Activated T-helper 2 cell treated with anti-CD3 and anti-CD28 coated beads, Interferon-gamma antibody, Interleukin-2, Interleukin-4, amounts not matched to agents 10 μg/mL and 5 μg/mL and 100 μg/mL, durations not matched to agents 14 hours and 24 hours and 36 hours (primary cell): ENCODE data around the gene MCTP1. TPM values are rescaled to one million over a fixed set of nuclear protein-coding genes. Genes with fewer than 3 reads are reported as not detected.
"Not testable (repeated sequence)": the region's sequence is repeated elsewhere in the genome, so short reads cannot be mapped to it uniquely, and the experiment has no call there.

Experiments
- DNase-seq: peaks from one replicate; pipeline ENCODE4 v3.0.0; 2021; ENCODE audit warnings: low spot score
- H3K27ac Mint-ChIP-seq: one replicate; pipeline ENCODE4 v1.8.0; 2021; ENCODE audit warnings: mixed read lengths
- H3K27me3 Mint-ChIP-seq: one replicate; pipeline ENCODE4 v1.8.0; 2021; ENCODE audit warnings: low read depth, mixed read lengths
- H3K36me3 Mint-ChIP-seq: one replicate; pipeline ENCODE4 v1.8.0; 2021; ENCODE audit warnings: low read depth, mixed read lengths
- H3K4me1 Mint-ChIP-seq: one replicate; pipeline ENCODE4 v1.8.0; 2021; ENCODE audit warnings: low read depth, mixed read lengths
- H3K4me3 Mint-ChIP-seq: one replicate; pipeline ENCODE4 v1.8.0; 2021; ENCODE audit warnings: low read depth, mild to moderate bottlenecking, moderate library complexity, mixed read lengths
- H3K9me3 Mint-ChIP-seq: one replicate; pipeline ENCODE4 v1.8.0; 2021; ENCODE audit warnings: mixed read lengths
- intact Hi-C: fragments of 100-400 bp; cut with micrococcal nuclease; formaldehyde crosslinking; loops from one replicate; pipeline ENCODE4 v1.15.1; 2023
- total RNA-seq: library from RNA; stranded (reverse); gene quantifications from 2 replicates; pipeline ENCODE4 v1.2.3, GENCODE V29; 2022

The MCTP1 gene
- total RNA-seq, 1 donor from 2014 or later: not detected

GRCh38 chr5:95020345-95020744 lies 264.5 kb downstream of the MCTP1 start:
- H3K4me1 Mint-ChIP-seq: peaks cover 20% of the 10 kb centered on the region
- intact Hi-C loops: loop anchor here (10.0 kb wide), 1 partner anchor 226 kb away; no protein-coding TSS in a partner anchor
- peaks cover 4% of the 10 kb centered on the region for H3K27me3 Mint-ChIP-seq
- no peaks in the 10 kb centered on the region for H3K36me3 Mint-ChIP-seq
- no peak for DNase-seq
- H3K27ac Mint-ChIP-seq: no peak overlapping the region
- no peak overlapping the region for H3K4me3 Mint-ChIP-seq
- no peaks in the 10 kb centered on the region for H3K9me3 Mint-ChIP-seq

DNA sequence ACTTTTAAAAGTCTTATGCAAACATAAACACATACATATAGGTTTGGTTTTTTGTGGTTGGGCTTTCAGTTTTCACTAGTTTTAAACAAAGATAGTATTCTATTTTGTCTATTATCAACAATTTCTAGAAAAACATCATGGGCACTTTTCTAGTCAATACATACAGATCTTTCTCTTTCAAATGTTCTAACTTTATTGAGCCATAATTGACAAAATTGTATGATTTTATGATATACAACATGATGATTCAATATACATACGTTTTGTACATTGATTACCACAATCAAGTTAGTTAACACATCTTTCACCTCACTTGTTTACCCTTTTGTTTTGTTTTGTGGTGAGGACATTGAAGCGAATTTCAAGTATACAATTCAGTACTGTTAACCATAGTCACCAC lies 265.9 kb downstream of the MCTP1 start:
- Mint-ChIP-seq H3K4me1 (peaks cover 19% of the 10 kb centered on the region), H3K27me3 (peaks cover 4% of the 10 kb centered on the region), H3K4me3 (no peak overlapping the region), H3K9me3 (no peaks in the 10 kb centered on the region), H3K36me3 (no peaks in the 10 kb centered on the region), H3K27ac (no peak overlapping the region)
- DNase-seq: no peak
- intact Hi-C loops: no loop called here

DNA sequence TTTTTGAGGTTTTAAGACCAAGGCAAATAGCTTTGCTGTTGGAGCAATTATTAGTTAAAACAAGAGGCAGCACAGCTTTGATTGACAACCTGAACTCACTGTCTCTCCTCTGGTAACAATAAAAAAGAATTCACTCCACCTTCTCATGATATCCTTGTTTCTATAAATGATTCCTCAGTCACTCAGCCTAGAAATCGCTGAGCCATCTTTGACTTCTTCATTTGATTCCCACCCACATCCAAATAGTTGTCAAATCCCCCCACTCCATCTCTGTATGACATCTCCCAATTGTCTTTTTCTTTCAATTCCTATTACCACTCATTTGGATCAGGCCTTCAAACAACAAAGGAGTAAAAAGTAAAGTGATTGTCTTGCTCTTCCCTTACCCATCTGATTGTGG lies 266.4 kb downstream of the MCTP1 start:
- Mint-ChIP-seq H3K4me3 (no peak overlapping the region), H3K9me3 (no peaks in the 10 kb centered on the region), H3K4me1 (peaks cover 17% of the 10 kb centered on the region), H3K27ac (no peak overlapping the region), H3K27me3 (peaks cover 4% of the 10 kb centered on the region), H3K36me3 (no peaks in the 10 kb centered on the region)
- DNase-seq: no peak
- intact Hi-C loops: no loop called here

- Mint-ChIP-seq H3K9me3 (no peaks in the 10 kb centered on the region), H3K4me3 (no peak overlapping the region), H3K36me3 (no peaks in the 10 kb centered on the region), H3K4me1 (no peaks in the 10 kb centered on the region), H3K27ac (no peak overlapping the region), H3K27me3 (no peaks in the 10 kb centered on the region)
- DNase-seq: no peak
- intact Hi-C loops: no loop called here
These were observed 275.1 kb downstream of the MCTP1 start for GRCh38 chr5:95009812-95010211.

DNA sequence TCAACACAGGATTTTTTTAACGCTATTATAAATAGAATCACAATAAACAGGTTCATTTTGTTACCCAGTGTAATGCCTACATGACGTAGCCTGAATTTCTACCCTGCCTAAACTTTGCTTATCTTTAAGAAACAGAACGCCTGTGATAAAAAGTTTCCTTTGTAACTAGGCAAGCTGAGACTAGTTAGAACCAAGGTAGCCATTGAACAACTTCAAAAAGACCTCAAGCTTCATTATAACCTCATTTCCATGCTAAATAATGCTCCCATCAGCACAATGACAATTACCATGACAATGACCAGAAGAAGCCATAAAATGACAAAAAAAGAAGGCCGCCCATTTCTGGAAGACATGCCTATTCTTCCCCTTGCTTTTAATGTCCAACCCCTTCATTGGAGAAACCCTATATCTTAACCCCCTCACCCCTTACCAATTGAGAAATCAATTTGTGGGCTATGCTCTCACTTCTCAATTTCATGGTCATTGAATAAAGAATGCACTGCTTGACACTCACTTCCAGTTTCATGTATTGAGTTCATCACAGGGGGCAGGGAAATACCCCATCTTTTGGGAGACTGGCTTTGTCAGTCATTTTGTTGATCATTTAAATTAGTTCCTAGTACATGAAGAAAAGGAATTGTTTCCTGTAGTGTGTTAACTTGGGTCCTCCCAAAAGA lies 276.8 kb downstream of the MCTP1 start:
- Mint-ChIP-seq H3K9me3 (peaks cover 8% of the 10 kb centered on the region), H3K27ac (no peak overlapping the region), H3K4me3 (no peak overlapping the region), H3K36me3 (no peaks in the 10 kb centered on the region), H3K4me1 (no peaks in the 10 kb centered on the region), H3K27me3 (no peaks in the 10 kb centered on the region)
- intact Hi-C loops: no loop called here
- no peak for DNase-seq

DNA sequence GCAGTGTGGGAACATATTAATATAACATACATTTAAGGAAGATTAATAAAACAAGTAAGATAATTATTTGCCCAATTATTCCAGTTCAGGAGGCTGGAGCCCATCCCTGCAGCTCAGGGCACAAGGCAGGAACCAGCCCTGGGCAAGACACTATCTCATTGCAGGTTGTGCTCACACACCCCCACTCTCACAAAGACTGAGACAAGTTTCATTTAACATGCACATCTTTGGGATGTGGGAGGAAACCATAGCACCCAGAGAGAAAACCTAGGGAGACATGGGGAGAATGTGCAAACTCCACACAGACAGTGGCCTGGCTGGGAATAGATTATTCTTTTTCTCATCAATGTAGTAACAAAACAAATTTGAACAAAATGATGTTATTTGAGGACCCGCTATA lies 279.1 kb downstream of the MCTP1 start:
- DNase-seq: no peak
- Mint-ChIP-seq H3K9me3 (peaks cover 8% of the 10 kb centered on the region), H3K27me3 (no peaks in the 10 kb centered on the region), H3K4me1 (no peaks in the 10 kb centered on the region), H3K36me3 (no peaks in the 10 kb centered on the region), H3K27ac (no peak overlapping the region), H3K4me3 (no peak overlapping the region)
- intact Hi-C loops: no loop called here

DNA sequence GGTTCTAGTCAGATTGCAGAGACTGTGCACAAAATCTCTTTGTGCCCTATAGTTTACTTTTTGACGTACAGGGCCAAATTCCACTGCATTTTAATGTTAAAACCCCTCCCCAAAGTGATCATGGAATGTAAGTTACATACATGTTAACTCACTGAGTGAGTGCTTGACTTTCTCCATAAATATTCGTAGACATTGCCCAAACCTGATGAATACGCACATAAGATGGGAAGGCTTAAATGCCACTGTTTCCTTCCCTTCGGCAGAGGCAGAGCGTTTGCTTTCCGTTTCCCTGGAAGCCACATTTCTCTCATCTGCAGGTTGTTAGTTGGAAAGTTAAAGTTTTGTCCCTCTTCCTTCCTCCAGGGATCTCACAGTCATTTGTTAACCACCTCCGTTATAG lies 286.2 kb downstream of the MCTP1 start:
- no peak for DNase-seq

DNA sequence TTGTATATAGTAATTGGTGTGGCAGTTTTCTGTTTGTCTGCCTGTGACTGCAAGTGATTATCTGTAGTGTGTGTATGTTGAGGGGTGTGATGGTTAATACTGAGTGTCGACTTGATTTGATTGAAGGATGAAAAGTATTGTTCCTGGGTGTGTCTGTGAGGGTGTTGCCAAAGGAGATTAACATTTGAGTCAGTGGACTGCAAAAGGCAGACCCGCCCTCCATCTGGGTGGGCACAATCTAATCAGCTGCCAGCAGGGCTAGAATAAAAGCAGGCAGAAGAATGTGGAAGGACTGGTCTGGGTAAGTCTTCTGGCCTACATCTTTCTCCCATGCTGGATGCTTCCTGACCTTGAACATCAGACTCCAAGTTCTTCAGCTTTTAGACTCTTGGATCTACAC lies 290.4 kb downstream of the MCTP1 start:
- H3K4me3 Mint-ChIP-seq, H3K27me3 Mint-ChIP-seq, H3K36me3 Mint-ChIP-seq, H3K27ac Mint-ChIP-seq, H3K9me3 Mint-ChIP-seq, intact Hi-C loops, H3K4me1 Mint-ChIP-seq, DNase-seq: not testable (repeated sequence)

More for the DNA sequence above, 286.2 kb downstream of the MCTP1 start:
- H3K27ac Mint-ChIP-seq: no peak overlapping the region
- H3K4me3 Mint-ChIP-seq: no peak overlapping the region
- H3K36me3 Mint-ChIP-seq: no peaks in the 10 kb centered on the region
- intact Hi-C loops: no loop called here
- no peaks in the 10 kb centered on the region for H3K4me1 Mint-ChIP-seq
- no peaks in the 10 kb centered on the region for H3K27me3 Mint-ChIP-seq
- peaks cover 2% of the 10 kb centered on the region for H3K9me3 Mint-ChIP-seq

DNA sequence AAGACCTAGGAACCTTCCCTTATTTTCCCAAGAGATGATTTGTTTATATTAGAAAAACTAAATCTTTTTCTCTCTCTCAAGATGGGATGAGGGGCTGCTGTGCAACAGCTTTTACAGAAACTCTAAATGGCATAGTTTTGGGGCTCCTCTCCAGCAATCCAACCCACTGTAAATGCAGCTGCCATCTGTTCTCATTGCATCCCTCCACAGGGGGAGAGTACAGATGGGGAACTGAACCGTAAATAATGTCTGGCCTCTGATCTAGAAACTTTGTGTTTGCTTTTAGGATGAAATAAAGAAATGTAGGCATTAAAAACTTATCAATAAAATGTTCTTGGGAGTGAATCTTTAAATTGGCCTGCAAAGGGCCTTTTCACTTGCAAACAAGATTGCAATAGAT lies 291.4 kb downstream of the MCTP1 start:
- intact Hi-C loops: no loop called here
- H3K4me3 Mint-ChIP-seq: no peak overlapping the region
- no peaks in the 10 kb centered on the region for H3K4me1 Mint-ChIP-seq
- H3K9me3 Mint-ChIP-seq: no peaks in the 10 kb centered on the region
- DNase-seq: no peak
- H3K36me3 Mint-ChIP-seq: no peaks in the 10 kb centered on the region
- peaks cover 1% of the 10 kb centered on the region for H3K27me3 Mint-ChIP-seq
- H3K27ac Mint-ChIP-seq: no peak overlapping the region

GRCh38 chr5:94992325-94992724 lies 292.6 kb downstream of the MCTP1 start:
- intact Hi-C loops: no loop called here
- Mint-ChIP-seq H3K27ac (no peak overlapping the region), H3K4me1 (no peaks in the 10 kb centered on the region), H3K27me3 (peaks cover 1% of the 10 kb centered on the region), H3K9me3 (no peaks in the 10 kb centered on the region), H3K4me3 (no peak overlapping the region), H3K36me3 (no peaks in the 10 kb centered on the region)
- no peak for DNase-seq

- no peak overlapping the region for H3K27ac Mint-ChIP-seq
- no peak for DNase-seq
- no peaks in the 10 kb centered on the region for H3K4me1 Mint-ChIP-seq
- no peak overlapping the region for H3K4me3 Mint-ChIP-seq
- intact Hi-C loops: no loop called here
- H3K9me3 Mint-ChIP-seq: no peaks in the 10 kb centered on the region
- H3K27me3 Mint-ChIP-seq: no peaks in the 10 kb centered on the region
- H3K36me3 Mint-ChIP-seq: no peaks in the 10 kb centered on the region
These were observed 300.9 kb downstream of the MCTP1 start for GRCh38 chr5:94983861-94984535.

DNA sequence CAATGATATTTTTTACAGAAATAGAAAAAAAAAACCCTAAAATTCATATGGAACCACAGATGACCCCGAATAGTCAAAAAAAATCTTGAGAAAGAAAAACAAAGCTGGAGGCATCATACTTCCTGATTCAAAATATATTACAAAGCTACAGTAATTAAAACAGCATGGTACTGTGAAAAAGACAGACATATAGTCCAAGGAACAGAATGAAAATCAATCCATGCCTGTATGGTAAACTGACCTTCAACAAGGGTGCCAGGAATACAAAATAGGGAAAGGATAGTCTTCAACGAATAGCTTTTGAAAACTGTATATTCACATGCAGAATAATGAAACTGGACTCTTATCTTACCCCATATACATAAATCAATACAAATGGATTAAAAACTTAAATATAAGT lies 307.5 kb downstream of the MCTP1 start:
- no peak for DNase-seq
- intact Hi-C loops: no loop called here
- H3K27ac Mint-ChIP-seq: no peak overlapping the region
- H3K36me3 Mint-ChIP-seq: no peaks in the 10 kb centered on the region
- no peaks in the 10 kb centered on the region for H3K4me1 Mint-ChIP-seq
- H3K4me3 Mint-ChIP-seq: no peak overlapping the region
- H3K9me3 Mint-ChIP-seq: peaks cover 17% of the 10 kb centered on the region
- H3K27me3 Mint-ChIP-seq: no peaks in the 10 kb centered on the region

DNA sequence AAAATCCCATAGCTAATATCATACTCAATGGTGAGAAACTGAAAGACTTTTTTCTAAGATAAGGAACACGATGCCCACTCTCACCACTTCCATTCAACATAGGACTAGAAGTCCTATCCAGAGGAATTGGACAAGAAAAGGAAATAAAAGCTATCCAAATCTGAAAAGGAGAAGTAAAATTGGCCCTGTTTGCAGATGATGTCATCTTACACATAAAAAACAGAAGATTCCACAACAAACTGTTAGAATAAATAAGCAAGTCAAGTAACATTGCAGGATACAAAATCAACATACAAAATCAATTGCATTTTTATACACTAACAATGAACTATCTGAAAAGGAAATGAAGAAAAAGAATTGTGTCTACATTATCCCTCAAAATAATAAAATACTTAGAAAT lies 308.0 kb downstream of the MCTP1 start:
- H3K4me3 Mint-ChIP-seq: no peak overlapping the region

More for the DNA sequence above, 308.0 kb downstream of the MCTP1 start:
- DNase-seq: no peak
- Mint-ChIP-seq H3K27me3 (no peaks in the 10 kb centered on the region), H3K4me1 (no peaks in the 10 kb centered on the region), H3K9me3 (peaks cover 17% of the 10 kb centered on the region), H3K27ac (no peak overlapping the region), H3K36me3 (no peaks in the 10 kb centered on the region)
- intact Hi-C loops: no loop called here
